HG02884 (cell line): ENCODE measurements around the gene STK32C.

Source experiments
- ATAC-seq: cut with Tn5 transposase; IDR thresholded peaks from one replicate; pipeline ENCODE4 v1.9.1; 2021; ENCODE audit warnings: mild to moderate bottlenecking, moderate library complexity; ENCODE audit not compliant: unreplicated experiment

STK32C gene

GRCh38 chr10:132202070-132202970, 105.4 kb downstream of the STK32C start:
- no peak for ATAC-seq

- no peak for ATAC-seq
Measured at GRCh38 chr10:132201111-132201969, 106.4 kb downstream of the STK32C start.

- ATAC-seq = no peak
Measured at GRCh38 chr10:132200344-132201110, 107.2 kb downstream of the STK32C start.

- ATAC-seq = no peak
Measured at GRCh38 chr10:132199854-132200311, 107.9 kb downstream of the STK32C start.

GRCh38 chr10:132199268-132199853, 108.4 kb downstream of the STK32C start:
- no peak for ATAC-seq

- no peak for ATAC-seq
Measured at GRCh38 chr10:132198381-132199181, 109.2 kb downstream of the STK32C start.

- ATAC-seq = no peak
Measured at GRCh38 chr10:132198068-132198370, 109.7 kb downstream of the STK32C start.

- ATAC-seq = no peak
Measured at GRCh38 chr10:132197271-132198067, 110.3 kb downstream of the STK32C start.

DNA sequence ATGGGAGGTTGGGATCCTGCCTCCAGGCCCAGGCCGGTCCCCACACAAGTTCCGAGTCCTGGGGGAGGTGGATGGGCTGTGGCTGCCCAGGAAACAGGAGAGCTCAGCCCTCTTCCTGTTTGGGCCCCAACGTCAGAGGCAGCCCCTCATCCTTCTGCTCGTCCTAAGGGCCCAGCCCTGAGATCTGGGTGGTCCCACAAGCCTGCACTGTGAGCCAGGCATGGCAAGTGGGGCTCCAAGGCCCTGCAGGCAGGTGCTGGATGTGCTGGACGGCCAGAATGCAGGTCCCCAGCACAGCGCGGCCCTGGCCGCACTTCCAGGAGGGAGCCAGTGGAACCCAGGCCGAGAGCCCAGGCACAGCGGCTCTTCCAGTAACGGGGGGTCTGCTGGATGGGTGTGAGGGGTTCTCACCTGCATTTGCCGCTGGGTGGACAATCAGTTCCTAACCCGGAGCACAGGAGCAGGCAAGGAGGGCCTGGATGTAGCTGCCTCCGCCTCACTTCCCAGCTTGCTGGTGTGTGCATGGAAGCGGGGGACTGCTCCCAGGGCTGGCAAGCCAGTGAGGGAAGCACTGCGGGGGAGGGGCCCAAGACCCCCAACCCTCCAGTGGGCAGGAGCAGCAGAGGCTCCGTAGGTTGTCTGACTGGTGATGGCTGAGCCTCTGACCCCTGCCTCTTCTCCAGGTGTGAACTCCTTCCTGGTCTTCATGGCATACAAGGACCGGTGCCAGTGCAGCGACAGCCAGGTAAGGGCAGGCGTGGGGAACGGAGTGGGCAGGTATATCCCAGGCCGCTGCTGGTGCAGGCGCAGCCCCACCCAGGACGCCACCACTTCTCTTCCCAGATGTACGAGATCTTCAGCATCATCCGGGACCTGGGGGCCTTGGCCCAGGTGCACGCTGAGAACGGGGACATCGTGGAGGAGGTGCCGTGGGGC, 111.3 kb downstream of the STK32C start:
- no peak for ATAC-seq

GRCh38 chr10:132195366-132196075, 112.2 kb downstream of the STK32C start:
- ATAC-seq = no peak

DNA sequence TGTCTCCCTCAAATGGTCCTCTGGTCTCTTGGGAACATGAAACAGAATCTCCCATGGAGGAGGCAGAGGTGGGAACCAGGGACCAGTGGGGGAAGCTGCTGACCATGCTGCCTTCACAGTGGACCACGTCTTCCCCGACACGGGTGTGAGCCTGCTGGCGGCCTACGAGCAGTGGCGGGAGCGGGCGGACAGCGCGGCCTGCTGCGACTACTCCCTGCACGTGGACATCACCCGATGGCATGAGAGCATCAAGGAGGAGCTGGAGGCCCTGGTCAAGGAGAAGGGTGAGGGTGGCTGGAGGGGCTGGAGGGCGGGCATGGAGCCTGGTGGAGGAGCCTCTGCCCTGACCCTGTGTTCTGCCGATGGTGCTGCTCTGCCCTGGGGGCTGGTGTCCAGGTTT, 113.0 kb downstream of the STK32C start:
- no peak for ATAC-seq

DNA sequence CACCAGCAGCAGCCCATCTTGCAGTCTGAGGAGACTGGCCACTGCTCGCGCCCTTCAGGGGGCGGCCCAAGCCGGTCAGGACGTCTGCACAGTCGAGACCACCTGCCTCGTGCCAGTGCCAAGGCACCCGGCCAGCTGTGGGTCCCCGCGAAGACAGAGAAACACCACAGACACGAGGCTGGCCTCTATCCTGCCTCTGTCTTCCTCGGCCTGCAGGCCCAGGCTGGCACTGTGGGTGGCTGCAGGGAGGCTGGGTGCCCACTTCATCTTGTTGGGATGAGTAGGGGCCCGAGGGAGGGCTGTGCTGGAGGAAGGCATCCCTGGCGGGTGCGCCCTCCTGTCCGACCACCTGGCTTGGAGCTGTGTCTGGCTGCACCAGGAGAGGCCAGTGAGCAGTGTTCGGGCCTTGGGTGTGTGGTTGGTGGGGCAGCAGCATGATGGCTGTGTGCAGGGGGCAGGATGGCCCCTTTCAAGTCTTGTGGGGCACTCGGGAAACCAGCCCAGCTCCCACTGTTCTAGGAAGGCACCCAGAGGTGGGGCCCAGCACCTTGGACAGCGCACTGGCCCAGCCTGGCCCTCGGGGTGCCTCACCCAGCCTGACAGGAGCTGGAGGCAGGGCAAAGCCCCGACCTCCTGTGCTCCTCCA, 113.7 kb downstream of the STK32C start:
- ATAC-seq = no peak

DNA sequence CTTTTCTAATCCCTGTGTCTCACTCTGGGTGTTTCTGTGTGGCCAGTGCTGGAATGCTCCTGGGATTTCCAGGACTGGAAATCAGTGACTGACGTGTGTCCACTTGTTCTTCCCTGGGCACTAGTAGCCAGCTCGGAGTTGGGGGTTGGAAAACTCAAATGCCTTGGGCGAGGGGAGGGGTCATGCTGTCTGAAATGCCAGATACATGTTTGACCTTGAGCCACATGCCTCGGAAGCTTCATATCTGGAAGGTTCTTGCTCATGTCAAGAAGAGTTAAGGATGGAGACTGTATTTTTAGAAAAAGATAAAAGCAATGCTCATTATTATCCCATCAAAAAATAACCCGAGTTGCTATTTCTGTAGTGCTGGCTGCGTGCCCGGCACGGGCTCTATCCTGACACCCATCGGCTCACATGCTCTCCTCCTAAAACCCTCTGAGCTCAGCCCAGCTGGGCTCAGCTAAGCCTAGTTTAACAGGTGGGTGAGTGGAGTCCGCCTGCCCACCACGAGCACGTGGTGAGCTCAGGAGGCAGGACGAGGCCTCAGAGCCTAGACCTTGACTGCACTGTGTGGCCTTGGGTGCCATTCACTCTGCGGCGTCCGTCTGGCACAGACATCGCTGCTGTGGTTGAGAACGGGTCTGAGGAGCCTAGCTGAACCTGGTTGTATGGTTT, 114.6 kb downstream of the STK32C start:
- no peak for ATAC-seq

DNA sequence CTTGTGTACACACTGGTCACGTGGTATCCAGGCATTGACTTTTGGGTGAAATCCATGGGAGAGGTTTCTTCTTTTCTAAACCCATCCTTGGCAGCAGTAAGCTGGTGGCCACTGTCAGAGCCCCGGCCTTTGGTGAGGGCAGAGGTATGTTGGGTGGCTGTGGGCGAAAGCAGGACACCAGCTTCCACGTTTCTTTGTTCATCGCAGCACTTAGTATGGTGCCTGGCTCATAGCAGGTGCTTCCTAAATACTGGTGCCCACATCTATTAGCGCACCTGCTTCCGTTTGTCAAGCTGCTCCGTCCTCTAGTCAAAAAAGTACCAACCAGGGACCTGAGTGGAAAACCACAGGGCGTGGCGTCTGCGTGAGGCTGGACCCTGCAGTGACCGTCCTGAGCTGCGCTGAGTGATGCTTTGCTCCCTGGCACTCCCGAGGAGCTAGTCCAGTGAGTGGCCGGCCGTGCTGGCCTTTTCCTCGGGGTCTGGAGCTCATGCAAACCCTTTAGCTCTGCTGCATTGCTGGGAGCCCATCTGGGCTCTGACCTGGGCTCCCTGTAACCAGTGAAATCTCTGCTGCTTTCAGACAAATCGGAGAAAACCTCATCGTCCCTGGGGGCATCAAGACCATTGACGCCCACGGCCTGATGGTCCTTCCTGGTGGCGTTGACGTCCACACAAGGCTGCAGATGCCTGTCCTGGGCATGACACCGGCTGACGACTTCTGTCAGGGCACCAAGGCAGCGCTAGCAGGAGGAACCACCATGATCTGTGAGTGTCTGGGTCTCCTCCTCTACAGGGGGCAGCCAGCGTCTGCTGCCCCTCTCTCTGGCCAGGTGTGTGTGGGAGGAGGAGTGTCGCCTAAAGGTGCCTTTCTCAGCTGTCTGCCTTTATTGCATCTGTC, 115.4 kb downstream of the STK32C start:
- ATAC-seq = no peak

DNA sequence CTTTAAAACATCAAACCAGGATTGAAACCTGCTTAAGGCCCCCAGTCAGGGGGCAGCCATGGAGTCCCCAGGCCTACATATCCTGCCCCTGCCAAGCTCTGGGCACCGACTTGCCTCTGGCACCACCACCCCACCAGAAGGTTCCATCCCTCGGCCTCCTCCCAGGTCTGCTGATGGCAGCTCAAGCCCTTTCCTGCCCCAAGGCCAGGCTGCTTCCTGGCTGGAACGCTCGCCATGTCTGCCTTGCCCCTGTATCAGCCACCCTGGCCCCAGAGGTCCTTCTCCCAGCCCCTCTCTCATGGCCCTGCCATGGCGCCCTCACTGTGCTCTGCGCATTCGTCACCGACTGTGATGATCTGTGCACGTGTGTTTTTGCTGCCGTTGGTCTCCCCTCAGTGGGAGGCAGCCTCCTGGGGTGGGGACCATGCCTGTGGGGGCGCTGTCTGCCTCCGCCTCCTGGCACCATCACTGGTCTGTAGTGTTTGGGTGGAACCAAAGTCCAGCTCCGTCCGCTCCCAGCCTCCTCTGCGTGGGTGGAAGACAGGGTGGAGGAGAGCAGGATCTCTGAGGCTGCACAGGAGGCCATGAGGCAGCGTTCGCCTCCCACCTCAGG, 117.8 kb downstream of the STK32C start:
- no peak for ATAC-seq
